ENCODE measurements around the gene AREL1. TPM values are rescaled to one million over a fixed set of nuclear protein-coding genes. Genes with fewer than 3 reads are reported as not detected.

The AREL1 gene
- total RNA-seq, 2 experiments from 2014 or later: 30.6 to 35.9 TPM

- CTCF ChIA-PET: no interaction called here
- H3K27me3 ChIP-seq (ENCODE audit: control insufficient read depth in 1 of 2, insufficient read depth in 2 of 2, low read length in 2 of 2): no peaks in the 10 kb centered on the region
- ATAC-seq (ENCODE audit: poor library complexity) (no peak), DNase-seq (no peak)
- H3K9me3 ChIP-seq (ENCODE audit: control insufficient read depth in 1 of 2, insufficient read depth in 1 of 2, low read length in 2 of 2): peaks cover 0 to 6% of the 10 kb centered on the region in 2 experiments
- no peaks in the 10 kb centered on the region for H3K27me3 Mint-ChIP-seq
- peaks cover 11% of the 10 kb centered on the region for H3K36me3 ChIP-seq (ENCODE audit: insufficient read depth, low read length)
- POLR2A ChIA-PET: no interaction called here
- peaks cover 49% of the 10 kb centered on the region for H3K4me1 Mint-ChIP-seq (ENCODE audit: low read depth)
- H3K4me3 Mint-ChIP-seq: no peak overlapping the region
- no peak overlapping the region for H3K4me3 ChIP-seq (ENCODE audit: low read length)
- intact Hi-C loops (cut with DNase I, micrococcal nuclease): no loop called here
- H3K27ac Mint-ChIP-seq: no peak overlapping the region
- TF ChIP-seq, protein P1, sequence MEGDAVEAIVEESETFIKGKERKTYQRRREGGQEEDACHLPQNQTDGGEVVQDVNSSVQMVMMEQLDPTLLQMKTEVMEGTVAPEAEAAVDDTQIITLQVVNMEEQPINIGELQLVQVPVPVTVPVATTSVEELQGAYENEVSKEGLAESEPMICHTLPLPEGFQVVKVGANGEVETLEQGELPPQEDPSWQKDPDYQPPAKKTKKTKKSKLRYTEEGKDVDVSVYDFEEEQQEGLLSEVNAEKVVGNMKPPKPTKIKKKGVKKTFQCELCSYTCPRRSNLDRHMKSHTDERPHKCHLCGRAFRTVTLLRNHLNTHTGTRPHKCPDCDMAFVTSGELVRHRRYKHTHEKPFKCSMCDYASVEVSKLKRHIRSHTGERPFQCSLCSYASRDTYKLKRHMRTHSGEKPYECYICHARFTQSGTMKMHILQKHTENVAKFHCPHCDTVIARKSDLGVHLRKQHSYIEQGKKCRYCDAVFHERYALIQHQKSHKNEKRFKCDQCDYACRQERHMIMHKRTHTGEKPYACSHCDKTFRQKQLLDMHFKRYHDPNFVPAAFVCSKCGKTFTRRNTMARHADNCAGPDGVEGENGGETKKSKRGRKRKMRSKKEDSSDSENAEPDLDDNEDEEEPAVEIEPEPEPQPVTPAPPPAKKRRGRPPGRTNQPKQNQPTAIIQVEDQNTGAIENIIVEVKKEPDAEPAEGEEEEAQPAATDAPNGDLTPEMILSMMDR (IDR thresholded peaks at IDR 0.05): no peak
- H3K27ac ChIP-seq (ENCODE audit: low read depth in 1 of 2, low read length in 2 of 2): no peak overlapping the region
- H3K9me3 Mint-ChIP-seq: peaks cover 5% of the 10 kb centered on the region
- H3K4me1 ChIP-seq (ENCODE audit: insufficient read depth, low read length): no peaks in the 10 kb centered on the region
- peaks cover 50% of the 10 kb centered on the region for H3K36me3 Mint-ChIP-seq (ENCODE audit: low read depth)
Measured at GRCh38 chr14:74703043-74703442, 9.8 kb downstream of the AREL1 start.

- CTCF ChIA-PET: no interaction called here
- no peak overlapping the region for H3K4me3 ChIP-seq (ENCODE audit: low read length)
- H3K4me1 Mint-ChIP-seq (ENCODE audit: low read depth): peaks cover 51% of the 10 kb centered on the region
- H3K36me3 ChIP-seq (ENCODE audit: insufficient read depth, low read length): peaks cover 18% of the 10 kb centered on the region
- H3K36me3 Mint-ChIP-seq (ENCODE audit: low read depth): peaks cover 57% of the 10 kb centered on the region
- no peak overlapping the region for H3K27ac ChIP-seq (ENCODE audit: low read depth in 1 of 2, low read length in 2 of 2)
- H3K27me3 Mint-ChIP-seq: no peaks in the 10 kb centered on the region
- POLR2A ChIA-PET: no interaction called here
- DNase-seq (no peak), ATAC-seq (ENCODE audit: poor library complexity) (no peak)
- H3K27ac Mint-ChIP-seq: no peak overlapping the region
- no peaks in the 10 kb centered on the region for H3K27me3 ChIP-seq (ENCODE audit: control insufficient read depth in 1 of 2, insufficient read depth in 2 of 2, low read length in 2 of 2)
- H3K4me1 ChIP-seq (ENCODE audit: insufficient read depth, low read length): no peaks in the 10 kb centered on the region
- H3K4me3 Mint-ChIP-seq: no peak overlapping the region
- TF ChIP-seq, protein P1 (IDR thresholded peaks at IDR 0.05): no peak
- H3K9me3 ChIP-seq (ENCODE audit: control insufficient read depth in 1 of 2, insufficient read depth in 1 of 2, low read length in 2 of 2): peaks cover 0 to 6% of the 10 kb centered on the region in 2 experiments
- intact Hi-C loops (cut with DNase I, micrococcal nuclease): no loop called here
- H3K9me3 Mint-ChIP-seq: peaks cover 5% of the 10 kb centered on the region
Measured at GRCh38 chr14:74702293-74702692, 10.6 kb downstream of the AREL1 start.

GRCh38 chr14:74698465-74698864 lies 14.4 kb downstream of the AREL1 start:
- Mint-ChIP-seq H3K27ac (no peak overlapping the region), H3K4me3 (no peak overlapping the region), H3K9me3 (peaks cover 5% of the 10 kb centered on the region), H3K27me3 (no peaks in the 10 kb centered on the region), H3K4me1 (ENCODE audit: low read depth) (peaks cover 36% of the 10 kb centered on the region), H3K36me3 (ENCODE audit: low read depth) (peaks cover 57% of the 10 kb centered on the region)
- Histone ChIP-seq H3K27ac (ENCODE audit: low read depth in 1 of 2, low read length in 2 of 2) (no peak overlapping the region), H3K27me3 (ENCODE audit: control insufficient read depth in 1 of 2, insufficient read depth in 2 of 2, low read length in 2 of 2) (no peaks in the 10 kb centered on the region), H3K4me3 (ENCODE audit: low read length) (no peak overlapping the region), H3K36me3 (ENCODE audit: insufficient read depth, low read length) (peaks cover 18% of the 10 kb centered on the region), H3K9me3 (ENCODE audit: control insufficient read depth in 1 of 2, insufficient read depth in 1 of 2, low read length in 2 of 2) (peaks cover 0 to 6% of the 10 kb centered on the region in 2 experiments), H3K4me1 (ENCODE audit: insufficient read depth, low read length) (no peaks in the 10 kb centered on the region)
- TF ChIP-seq, protein P1 (IDR thresholded peaks at IDR 0.05): no peak
- no peak for DNase-seq
- ChIA-PET POLR2A (no interaction called here), CTCF (no interaction called here)
- intact Hi-C loops (cut with DNase I, micrococcal nuclease): no loop called here
- no peak for ATAC-seq (ENCODE audit: poor library complexity)

Measured in CD4-positive, alpha-beta T cell (primary cell).